Dedifferentiated amniotic fluid mesenchymal stem cell (primary cell): ENCODE results near the gene ATP11A.

ENCODE experiments used
- DNase-seq: peaks from one replicate; pipeline ENCODE4 v3.0.0-alpha.2; 2016; ENCODE audit errors: extremely low spot score

Gene ATP11A

DNA sequence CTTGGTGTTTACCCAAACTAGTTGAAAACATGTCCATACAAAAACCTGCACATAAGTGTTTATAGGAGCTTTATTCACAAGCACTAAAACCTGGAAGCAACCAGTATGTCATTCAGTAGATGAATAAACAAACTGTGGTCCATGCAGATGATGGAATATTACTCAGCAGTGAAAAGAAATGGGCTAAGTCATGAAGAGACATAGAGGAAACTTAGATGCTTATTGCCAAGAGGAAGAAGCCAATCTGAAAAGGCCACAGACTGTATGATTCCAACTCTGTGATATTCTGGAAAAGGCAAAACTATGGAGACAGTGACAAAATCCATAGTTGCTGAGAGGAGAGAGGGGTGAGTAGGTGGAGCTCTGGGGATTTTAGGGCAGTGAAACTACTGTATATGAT, 240.4 kb downstream of the ATP11A start:
- no peak for DNase-seq

DNA sequence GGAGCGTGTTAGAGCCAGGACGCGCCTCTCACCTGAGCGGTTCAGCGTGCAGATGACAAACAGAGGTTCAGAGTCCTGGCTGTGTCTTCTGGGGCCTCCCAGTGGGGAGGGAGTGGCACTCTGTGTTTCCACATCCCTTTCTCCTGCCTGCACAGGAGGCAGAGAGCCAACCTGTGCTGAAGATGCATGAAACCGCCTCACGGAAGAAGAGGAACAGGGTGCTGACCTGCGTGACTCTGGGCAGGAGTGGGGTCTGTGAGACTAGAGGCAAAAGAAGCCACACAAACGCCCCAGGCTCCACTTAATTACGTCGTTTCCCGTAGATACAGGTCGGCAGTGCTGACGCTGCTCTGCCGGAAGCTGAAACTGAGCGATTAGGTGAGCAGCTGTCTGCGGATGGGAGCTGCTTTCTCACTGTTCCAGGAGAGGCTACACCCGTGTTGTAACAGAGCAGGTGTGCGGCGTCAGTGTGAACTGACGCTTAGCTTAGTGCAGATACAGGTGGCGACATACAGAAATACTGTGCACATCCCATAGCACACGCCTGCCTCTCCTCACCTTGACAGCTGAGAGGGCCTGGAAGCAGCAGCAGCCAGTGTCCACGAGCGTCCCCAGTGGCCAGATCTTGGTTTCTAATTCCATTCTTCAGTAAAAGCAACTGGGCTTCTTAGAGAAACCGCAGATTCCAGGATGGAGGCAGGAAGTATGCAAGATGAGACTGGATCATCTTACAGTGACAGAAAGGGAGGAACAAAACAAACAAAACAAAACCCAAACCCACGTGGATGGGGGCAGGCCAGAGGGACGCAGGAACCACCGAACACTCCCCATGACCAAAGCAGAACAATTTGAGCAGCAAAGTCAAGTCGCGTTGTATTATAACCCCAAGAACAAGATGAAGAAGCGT, 241.4 kb downstream of the ATP11A start:
- peak; percentile 81 for DNase-seq

DNA sequence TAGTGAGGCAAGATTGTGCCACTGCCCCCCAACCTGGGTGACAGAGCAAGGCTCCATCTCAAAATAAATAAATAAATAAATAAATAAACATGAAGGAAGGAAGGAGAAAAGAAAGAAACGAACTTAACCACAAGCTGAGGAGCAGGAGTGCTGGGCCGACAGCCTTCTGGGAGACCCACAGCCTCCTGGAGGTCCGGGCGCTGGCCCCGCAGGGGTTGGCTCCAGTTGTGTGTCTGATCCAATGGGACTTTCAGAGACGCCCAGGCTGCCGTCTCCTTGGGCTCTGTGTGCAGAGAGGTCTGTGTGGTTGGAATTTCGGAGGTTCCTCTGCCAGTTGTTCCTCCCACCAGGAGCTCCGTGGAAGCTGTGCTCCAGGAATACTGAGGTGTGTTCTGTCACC, 243.1 kb downstream of the ATP11A start:
- no peak for DNase-seq

DNA sequence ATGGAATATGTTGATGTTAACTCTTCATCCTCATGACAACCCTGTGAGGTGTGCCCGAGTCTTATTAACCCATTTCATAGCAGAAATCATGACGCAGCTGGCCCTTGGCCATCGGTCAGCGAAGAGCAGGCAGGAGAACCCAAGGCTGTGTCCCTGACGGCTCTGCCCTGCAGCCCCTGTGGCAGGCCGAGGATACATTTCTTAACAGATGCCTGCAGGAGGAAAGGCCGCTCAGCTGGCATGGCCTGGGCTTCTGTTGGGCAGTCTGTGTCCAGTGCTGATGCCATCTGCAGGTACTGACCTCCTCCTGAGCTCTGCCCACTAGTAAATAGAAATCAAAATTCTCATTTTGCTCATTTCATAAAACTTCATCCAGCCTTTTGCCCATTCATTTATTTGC, 243.8 kb downstream of the ATP11A start:
- DNase-seq = no peak

DNA sequence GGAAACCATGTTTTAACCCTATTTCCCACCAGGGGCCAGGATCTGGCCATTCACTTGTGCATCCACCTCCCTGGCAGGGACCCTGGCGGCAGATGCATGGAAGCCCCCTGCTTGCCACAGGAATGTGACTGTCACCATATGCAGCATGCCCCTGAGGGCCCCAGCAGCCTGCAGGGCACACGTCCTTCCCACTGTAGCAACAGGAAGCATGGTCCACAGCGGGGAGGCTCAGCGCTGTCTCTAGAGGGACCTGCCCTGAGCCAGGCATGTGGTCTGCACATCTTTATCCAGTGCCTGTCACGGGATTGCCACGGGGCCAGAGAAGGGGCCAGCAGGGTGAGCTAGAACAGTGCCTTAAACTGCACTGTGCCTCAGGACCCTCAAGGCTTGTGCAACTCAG, 244.2 kb downstream of the ATP11A start:
- DNase-seq = no peak
